Muscle layer of colon (tissue), 2 donors: Measurements from ENCODE around the gene CDC6.

ENCODE experiments used
- H3K27ac ChIP-seq: one replicate; pipeline ENCODE4 v1.7.0; 2013; ENCODE audit warnings: low read depth, mild to moderate bottlenecking, low read length, moderate library complexity
- H3K27me3 ChIP-seq, 2 donors: one replicate each; pipeline ENCODE4 v1.7.0; 2013; ENCODE audit warnings: low read length in 2 of 2, mild to moderate bottlenecking in 2 of 2; ENCODE audit not compliant: insufficient read depth in 2 of 2, control insufficient read depth in 1 of 2
- H3K36me3 ChIP-seq: one replicate; pipeline ENCODE4 v1.7.0; 2013; ENCODE audit warnings: mild to moderate bottlenecking, low read length; ENCODE audit not compliant: insufficient read depth
- H3K4me1 ChIP-seq: one replicate; pipeline ENCODE4 v1.7.0; 2013; ENCODE audit warnings: mild to moderate bottlenecking, low read length; ENCODE audit not compliant: insufficient read depth
- H3K4me3 ChIP-seq, 2 donors: one replicate each; pipeline ENCODE4 v1.7.0; 2013; ENCODE audit warnings: low read length in 2 of 2, low read depth in 1 of 2, mild to moderate bottlenecking in 1 of 2, moderate library complexity in 1 of 2
- H3K9ac ChIP-seq: one replicate; pipeline ENCODE4 v1.7.0; 2013; ENCODE audit warnings: low read length
- H3K9me3 ChIP-seq: one replicate; pipeline ENCODE4 v1.7.0; 2013; ENCODE audit warnings: mild to moderate bottlenecking, low read length
- donor health status: abdominal sarcoma.
- donor health status: Adenocarcinoma of cecum.

Gene CDC6

GRCh38 chr17:40340327-40340726, 52.6 kb downstream of the CDC6 start:
- Histone ChIP-seq H3K4me3 (no peak overlapping the region), H3K27ac (no peak overlapping the region)

GRCh38 chr17:40340880-40341807, 53.5 kb downstream of the CDC6 start:
- Histone ChIP-seq H3K27me3 (no peaks in the 10 kb centered on the region), H3K9me3 (no peaks in the 10 kb centered on the region), H3K4me3 (peak overlapping the region; percentile 83 to 96), H3K9ac (peak overlapping the region; percentile 36), H3K36me3 (no peaks in the 10 kb centered on the region), H3K27ac (peak overlapping the region; percentile 96), H3K4me1 (peaks cover 64% of the 10 kb centered on the region)

More at GRCh38 chr17:40340327-40340726, 52.6 kb downstream of the CDC6 start:
- Histone ChIP-seq H3K27me3 (no peaks in the 10 kb centered on the region), H3K9ac (no peak overlapping the region), H3K4me1 (peaks cover 57% of the 10 kb centered on the region), H3K9me3 (no peaks in the 10 kb centered on the region), H3K36me3 (no peaks in the 10 kb centered on the region)

- H3K27ac ChIP-seq = peak overlapping the region; percentile 96
- no peaks in the 10 kb centered on the region for H3K9me3 ChIP-seq
- peak overlapping the region; percentile 83 to 96 for H3K4me3 ChIP-seq
- H3K36me3 ChIP-seq = no peaks in the 10 kb centered on the region
- peaks cover 70% of the 10 kb centered on the region for H3K4me1 ChIP-seq
- no peaks in the 10 kb centered on the region for H3K27me3 ChIP-seq
- peak overlapping the region; percentile 55 for H3K9ac ChIP-seq
Observed at GRCh38 chr17:40341808-40342503, 54.3 kb downstream of the CDC6 start.

- Histone ChIP-seq H3K4me1 (peaks cover 74% of the 10 kb centered on the region), H3K27ac (peak overlapping the region; percentile 96), H3K4me3 (peak overlapping the region; percentile 83 to 96), H3K9me3 (no peaks in the 10 kb centered on the region), H3K27me3 (no peaks in the 10 kb centered on the region), H3K36me3 (no peaks in the 10 kb centered on the region), H3K9ac (peak overlapping the region; percentile 55)
Observed at GRCh38 chr17:40342504-40343218, 55.0 kb downstream of the CDC6 start.

- Histone ChIP-seq H3K4me1 (peaks cover 76% of the 10 kb centered on the region), H3K9me3 (no peaks in the 10 kb centered on the region), H3K36me3 (peaks cover 5% of the 10 kb centered on the region), H3K9ac (peak overlapping the region; percentile 55), H3K27ac (peak overlapping the region; percentile 96), H3K4me3 (peak overlapping the region; percentile 83 to 96), H3K27me3 (no peaks in the 10 kb centered on the region)
Observed at GRCh38 chr17:40343219-40344119, 55.8 kb downstream of the CDC6 start.

- peaks cover 81% of the 10 kb centered on the region for H3K4me1 ChIP-seq
- H3K36me3 ChIP-seq = peaks cover 12% of the 10 kb centered on the region
- H3K9ac ChIP-seq = no peak overlapping the region
Observed at GRCh38 chr17:40344421-40345160, 56.9 kb downstream of the CDC6 start.

GRCh38 chr17:40345161-40345993, 57.7 kb downstream of the CDC6 start:
- Histone ChIP-seq H3K27ac (peak overlapping the region; percentile 96), H3K36me3 (peaks cover 12% of the 10 kb centered on the region), H3K4me1 (peaks cover 81% of the 10 kb centered on the region), H3K4me3 (peak overlapping the region; percentile 51 to 83), H3K9ac (no peak overlapping the region), H3K9me3 (no peaks in the 10 kb centered on the region), H3K27me3 (no peaks in the 10 kb centered on the region)

More at GRCh38 chr17:40344421-40345160, 56.9 kb downstream of the CDC6 start:
- Histone ChIP-seq H3K4me3 (peak overlapping the region; percentile 51 to 83), H3K9me3 (no peaks in the 10 kb centered on the region), H3K27ac (peak overlapping the region; percentile 96), H3K27me3 (no peaks in the 10 kb centered on the region)

GRCh38 chr17:40345994-40346764, 58.5 kb downstream of the CDC6 start:
- no peaks in the 10 kb centered on the region for H3K27me3 ChIP-seq
- H3K27ac ChIP-seq = peak overlapping the region; percentile 96
- H3K4me3 ChIP-seq = peak overlapping the region; percentile 51 to 83
- no peaks in the 10 kb centered on the region for H3K9me3 ChIP-seq
- no peak overlapping the region for H3K9ac ChIP-seq
- peaks cover 12% of the 10 kb centered on the region for H3K36me3 ChIP-seq
- H3K4me1 ChIP-seq = peaks cover 79% of the 10 kb centered on the region

GRCh38 chr17:40346765-40347158, 59.1 kb downstream of the CDC6 start:
- Histone ChIP-seq H3K4me3 (peak overlapping the region in 1 of 2 donors; percentile 40), H3K9me3 (no peaks in the 10 kb centered on the region), H3K9ac (no peak overlapping the region), H3K27ac (peak overlapping the region; percentile 51), H3K4me1 (peaks cover 79% of the 10 kb centered on the region), H3K36me3 (peaks cover 17% of the 10 kb centered on the region), H3K27me3 (no peaks in the 10 kb centered on the region)
